K562 (cell line): ENCODE results near the gene PAF1. TPM values are rescaled to one million over a fixed set of nuclear protein-coding genes. Genes with fewer than 3 reads are reported as not detected.

Source experiments
- ARHGAP35 ChIP-seq: fragments of 450-650 bp; IDR thresholded peaks from 2 replicates; pipeline ENCODE4 v1.6.1; 2018; ENCODE audit not compliant: partially characterized antibody
- DPF2 ChIP-seq: fragments of 450-650 bp; IDR thresholded peaks from 2 replicates; pipeline ENCODE4 v1.6.1; 2016
- E4F1 ChIP-seq: fragments of 250-450 bp; sonication (Bioruptor Pico); IDR thresholded peaks from 2 replicates; pipeline ENCODE4 v1.5.0; 2021; ENCODE audit warnings: mild to moderate bottlenecking, borderline replicate concordance
- GABPB1 ChIP-seq: sonication (generic); formaldehyde crosslinking; IDR thresholded peaks from 2 replicates; pipeline ENCODE4 v1.8.0; 2022; ENCODE audit warnings: mild to moderate bottlenecking, missing genetic modification reagents
- HDAC1 ChIP-seq, 2 experiments: fragments of 450-650 bp; IDR thresholded peaks; 2 replicates each; pipeline ENCODE4 v1.6.1; 2016 to 2017; ENCODE audit warnings: inconsistent platforms in 1 of 2, mild to moderate bottlenecking in 1 of 2, moderate library complexity in 1 of 2
- NFYB ChIP-seq: IDR thresholded peaks from 2 replicates; pipeline ENCODE4 v1.6.1; 2011; ENCODE audit warnings: mild to moderate bottlenecking, moderate library complexity; ENCODE audit not compliant: insufficient read length; ENCODE audit errors: extremely low read depth
- NR2C2 ChIP-seq, 2 experiments: fragments of 200-800 bp in 1 of 2; sonication (Bioruptor generic) in 1 of 2; sonication (generic) in 1 of 2; formaldehyde crosslinking in 1 of 2; IDR thresholded peaks; 2 replicates each; pipeline versions ENCODE4 v1.6.1 to v1.8.0; 2016 to 2022; ENCODE audit warnings: mild to moderate bottlenecking in 1 of 2, missing compliant biosample characterization in 1 of 2, missing genetic modification characterization in 1 of 2, missing genetic modification reagents in 1 of 2
- PRPF4 ChIP-seq: fragments of 200-400 bp; formaldehyde crosslinking; IDR thresholded peaks from one replicate; pipeline ENCODE4 v1.6.1; 2017; ENCODE audit warnings: low read length, low read depth, mild to moderate bottlenecking; ENCODE audit not compliant: insufficient read depth, poor library complexity, severe bottlenecking
- SMAD4 ChIP-seq: fragments of 250-450 bp; sonication (Bioruptor Pico); conservative IDR thresholded peaks from 2 replicates; pipeline ENCODE4 v1.8.0; 2021; ENCODE audit warnings: inconsistent platforms, mild to moderate bottlenecking, moderate library complexity
- VEZF1 ChIP-seq: fragments of 200-800 bp; sonication (Bioruptor generic); IDR thresholded peaks from 2 replicates; pipeline ENCODE4 v1.6.1; 2017; ENCODE audit warnings: missing genetic modification characterization, missing compliant biosample characterization
- ZMIZ1 ChIP-seq, 2 experiments: fragments of 150-350 bp in 1 of 2; IDR thresholded peaks; 2 replicates each; pipeline ENCODE4 v1.6.1; 2012 to 2016; ENCODE audit warnings: low read depth in 2 of 2, low read length in 2 of 2, mild to moderate bottlenecking in 1 of 2, moderate library complexity in 1 of 2
- ZNF239 ChIP-seq: fragments of 250-450 bp; sonication (Bioruptor Pico); IDR thresholded peaks from 2 replicates; pipeline ENCODE4 v1.4.0; 2020; ENCODE audit warnings: mild to moderate bottlenecking
- polyA plus RNA-seq, 8 experiments: library from polyadenylated mRNA; depleted of rRNA in 4 of 8; stranded (reverse) in 5 of 8; unstranded in 3 of 8; fragments of >200 nt; fragmentation: Nextera tagmentation in 2 of 8; fragmentation: Illumina TruSeq in 1 of 8; extraction: Ambion mirVana in 2 of 8; extraction: Trizol in 1 of 8; gene quantifications; 2 replicates each; pipeline versions ENCODE4 v1.2.1 to v1.2.3, GENCODE V29; 2011 to 2014; ENCODE audit warnings: inconsistent platforms in 1 of 8, missing spikeins in 1 of 8
- total RNA-seq, 7 experiments: library from RNA; depleted of rRNA in 6 of 7; stranded (reverse); fragments of >200 nt in 6 of 7; fragmentation: Illumina TruSeq in 2 of 7; extraction: Trizol in 2 of 7; gene quantifications; 2 replicates each; pipeline versions ENCODE4 v1.2.1 to v1.2.3, GENCODE V29; 2011 to 2021; ENCODE audit warnings: low replicate concordance in 1 of 7
- TF ChIP-seq, protein P1 (sequence below): fragments of 450-650 bp; IDR thresholded peaks from 2 replicates; pipeline ENCODE4 v1.6.1; 2017; ENCODE audit warnings: antibody characterized with exemption, mild to moderate bottlenecking

The PAF1 gene
- total and polyA plus RNA-seq, 9 of the 15 experiments (the other 6 are each of a cell fraction or from before 2014, with no cell fraction given): 1.5 to 45.0 (median 33.8) TPM

- TF ChIP-seq NR2C2 (CRISPR knock-in tag; IDR thresholded peaks at IDR 0.05) (0 out of 2 replicates have a peak, but pooled peaks have one; percentile 38), NR2C2 (tag; IDR thresholded peaks at IDR 0.05) (no peak), ARHGAP35 (no peak), E4F1 (no peak), GABPB1 (CRISPR knock-in tag) (peak; percentile 66; the same call in 1 of the 2 replicates), PRPF4 (no peak), DPF2 (peak; percentile 24; the same call in 1 of the 2 replicates), ZMIZ1 (IDR thresholded peaks at IDR 0.05; ENCODE audit: low read depth in 2 of 2, low read length in 2 of 2) (0 out of 4 replicates have a peak, but pooled peaks of 1 of the 2 experiments have one; percentile 16), VEZF1 (peak; percentile 86), NFYB (no peak), ZNF239 (CRISPR knock-in tag) (no peak), HDAC1 (IDR thresholded peaks at IDR 0.05) (0 out of 4 replicates have a peak, but pooled peaks of 1 of the 2 experiments have one; percentile 28), SMAD4 (CRISPR knock-in tag) (peak; percentile 53)
- TF ChIP-seq, protein P1, sequence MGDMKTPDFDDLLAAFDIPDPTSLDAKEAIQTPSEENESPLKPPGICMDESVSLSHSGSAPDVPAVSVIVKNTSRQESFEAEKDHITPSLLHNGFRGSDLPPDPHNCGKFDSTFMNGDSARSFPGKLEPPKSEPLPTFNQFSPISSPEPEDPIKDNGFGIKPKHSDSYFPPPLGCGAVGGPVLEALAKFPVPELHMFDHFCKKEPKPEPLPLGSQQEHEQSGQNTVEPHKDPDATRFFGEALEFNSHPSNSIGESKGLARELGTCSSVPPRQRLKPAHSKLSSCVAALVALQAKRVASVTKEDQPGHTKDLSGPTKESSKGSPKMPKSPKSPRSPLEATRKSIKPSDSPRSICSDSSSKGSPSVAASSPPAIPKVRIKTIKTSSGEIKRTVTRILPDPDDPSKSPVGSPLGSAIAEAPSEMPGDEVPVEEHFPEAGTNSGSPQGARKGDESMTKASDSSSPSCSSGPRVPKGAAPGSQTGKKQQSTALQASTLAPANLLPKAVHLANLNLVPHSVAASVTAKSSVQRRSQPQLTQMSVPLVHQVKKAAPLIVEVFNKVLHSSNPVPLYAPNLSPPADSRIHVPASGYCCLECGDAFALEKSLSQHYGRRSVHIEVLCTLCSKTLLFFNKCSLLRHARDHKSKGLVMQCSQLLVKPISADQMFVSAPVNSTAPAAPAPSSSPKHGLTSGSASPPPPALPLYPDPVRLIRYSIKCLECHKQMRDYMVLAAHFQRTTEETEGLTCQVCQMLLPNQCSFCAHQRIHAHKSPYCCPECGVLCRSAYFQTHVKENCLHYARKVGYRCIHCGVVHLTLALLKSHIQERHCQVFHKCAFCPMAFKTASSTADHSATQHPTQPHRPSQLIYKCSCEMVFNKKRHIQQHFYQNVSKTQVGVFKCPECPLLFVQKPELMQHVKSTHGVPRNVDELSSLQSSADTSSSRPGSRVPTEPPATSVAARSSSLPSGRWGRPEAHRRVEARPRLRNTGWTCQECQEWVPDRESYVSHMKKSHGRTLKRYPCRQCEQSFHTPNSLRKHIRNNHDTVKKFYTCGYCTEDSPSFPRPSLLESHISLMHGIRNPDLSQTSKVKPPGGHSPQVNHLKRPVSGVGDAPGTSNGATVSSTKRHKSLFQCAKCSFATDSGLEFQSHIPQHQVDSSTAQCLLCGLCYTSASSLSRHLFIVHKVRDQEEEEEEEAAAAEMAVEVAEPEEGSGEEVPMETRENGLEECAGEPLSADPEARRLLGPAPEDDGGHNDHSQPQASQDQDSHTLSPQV: peak; percentile 62; the same call in 1 of the 2 replicates
These were observed 6.7 kb upstream of the PAF1 start (continued) for GRCh38 chr19:39397360-39398296.
